NB4 (cell line): Measurements from ENCODE around the gene LEMD3.
A peak's percentile ranks its signal among the peaks of the same experiment; 100 is the strongest.

Experiments used
- DNase-seq: peaks from one replicate; pipeline ENCODE4 v3.0.0; 2010; ENCODE audit warnings: low read depth
- H3K4me3 ChIP-seq: one replicate; pipeline ENCODE4 v1.5.1; 2011; ENCODE audit warnings: mild to moderate bottlenecking, low read depth, low read length, moderate library complexity
- MAX ChIP-seq: IDR thresholded peaks from 2 replicates; pipeline ENCODE4 v1.6.1; 2011; ENCODE audit warnings: low read depth, low read length
- MYC ChIP-seq: IDR thresholded peaks from 2 replicates; pipeline ENCODE4 v1.6.1; 2011; ENCODE audit warnings: low read depth, low read length
- POLR2A ChIP-seq: IDR thresholded peaks from 2 replicates; pipeline ENCODE4 v1.6.1; 2011; ENCODE audit warnings: mild to moderate bottlenecking; ENCODE audit not compliant: insufficient read length; ENCODE audit errors: extremely low read depth
- TF ChIP-seq, protein P1 (sequence below): IDR thresholded peaks from one replicate; pipeline ENCODE4 v1.5.1; 2012; ENCODE audit warnings: low read depth, low read length

The LEMD3 gene

GRCh38 chr12:65125247-65125646, 44.1 kb upstream of the LEMD3 start:
- TF ChIP-seq MAX (no peak), MYC (no peak), POLR2A (no peak)
- TF ChIP-seq, protein P1, sequence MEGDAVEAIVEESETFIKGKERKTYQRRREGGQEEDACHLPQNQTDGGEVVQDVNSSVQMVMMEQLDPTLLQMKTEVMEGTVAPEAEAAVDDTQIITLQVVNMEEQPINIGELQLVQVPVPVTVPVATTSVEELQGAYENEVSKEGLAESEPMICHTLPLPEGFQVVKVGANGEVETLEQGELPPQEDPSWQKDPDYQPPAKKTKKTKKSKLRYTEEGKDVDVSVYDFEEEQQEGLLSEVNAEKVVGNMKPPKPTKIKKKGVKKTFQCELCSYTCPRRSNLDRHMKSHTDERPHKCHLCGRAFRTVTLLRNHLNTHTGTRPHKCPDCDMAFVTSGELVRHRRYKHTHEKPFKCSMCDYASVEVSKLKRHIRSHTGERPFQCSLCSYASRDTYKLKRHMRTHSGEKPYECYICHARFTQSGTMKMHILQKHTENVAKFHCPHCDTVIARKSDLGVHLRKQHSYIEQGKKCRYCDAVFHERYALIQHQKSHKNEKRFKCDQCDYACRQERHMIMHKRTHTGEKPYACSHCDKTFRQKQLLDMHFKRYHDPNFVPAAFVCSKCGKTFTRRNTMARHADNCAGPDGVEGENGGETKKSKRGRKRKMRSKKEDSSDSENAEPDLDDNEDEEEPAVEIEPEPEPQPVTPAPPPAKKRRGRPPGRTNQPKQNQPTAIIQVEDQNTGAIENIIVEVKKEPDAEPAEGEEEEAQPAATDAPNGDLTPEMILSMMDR, result no peak
- no peak overlapping the region for H3K4me3 ChIP-seq
- DNase-seq, result peak; percentile 10

DNA sequence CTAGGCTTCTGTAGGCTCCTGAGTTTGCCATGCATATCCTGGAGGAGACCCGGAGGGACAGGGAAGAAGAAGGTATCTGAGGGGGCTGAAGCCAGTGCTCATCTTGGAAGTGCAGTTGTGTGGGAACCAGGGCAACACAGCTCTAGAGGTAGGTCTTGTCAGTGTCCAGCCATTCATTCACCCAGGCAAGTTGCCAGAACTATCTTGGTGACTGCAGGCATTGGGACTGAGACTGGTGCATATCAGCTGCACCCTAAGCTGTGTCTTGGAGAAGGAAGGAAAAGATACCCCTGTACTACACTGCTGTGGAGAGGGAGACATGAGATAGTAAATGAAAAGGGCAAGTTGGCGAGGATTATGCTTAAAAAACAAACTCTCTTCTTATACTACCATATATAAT, 43.4 kb upstream of the LEMD3 start:
- no peak for DNase-seq
- TF ChIP-seq MYC, result no peak
- TF ChIP-seq POLR2A, result no peak
- TF ChIP-seq MAX, result no peak
- TF ChIP-seq, protein P1, result no peak
- no peak overlapping the region for H3K4me3 ChIP-seq

DNA sequence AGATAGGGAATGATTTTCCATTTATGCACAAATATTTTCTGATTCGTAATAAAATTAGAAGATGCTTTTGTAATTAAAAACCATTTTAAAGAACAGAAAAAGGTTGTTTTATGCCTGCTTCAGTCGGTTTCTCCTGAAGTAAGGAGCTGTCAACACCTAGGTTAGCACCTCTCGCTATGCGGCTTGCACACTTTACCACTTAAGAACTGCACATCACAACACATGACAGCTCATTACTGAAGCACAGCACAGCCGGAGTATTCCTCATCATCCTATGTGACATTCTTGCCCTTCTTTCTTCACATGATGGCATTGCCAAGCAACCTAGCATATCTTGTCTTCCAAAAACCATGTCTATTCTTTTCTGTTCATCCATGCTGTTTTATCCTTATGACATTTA, 42.9 kb upstream of the LEMD3 start:
- no peak for TF ChIP-seq POLR2A
- TF ChIP-seq, protein P1, result no peak
- TF ChIP-seq MYC, result no peak
- no peak for TF ChIP-seq MAX

GRCh38 chr12:65133879-65134278, 35.5 kb upstream of the LEMD3 start:
- H3K4me3 ChIP-seq, result no peak overlapping the region
- DNase-seq, result no peak
- TF ChIP-seq MAX (no peak), MYC (no peak), POLR2A (no peak)
- TF ChIP-seq, protein P1, result no peak

More for the DNA sequence above, 42.9 kb upstream of the LEMD3 start:
- DNase-seq, result no peak
- H3K4me3 ChIP-seq, result no peak overlapping the region

GRCh38 chr12:65139389-65139788, 30.0 kb upstream of the LEMD3 start:
- no peak for TF ChIP-seq POLR2A
- TF ChIP-seq MYC, result no peak
- TF ChIP-seq, protein P1, result no peak
- TF ChIP-seq MAX, result no peak
- H3K4me3 ChIP-seq, result no peak overlapping the region
- DNase-seq, result peak; percentile 45

- no peak for DNase-seq
- H3K4me3 ChIP-seq, result no peak overlapping the region
- TF ChIP-seq, protein P1, result no peak
- no peak for TF ChIP-seq POLR2A
- no peak for TF ChIP-seq MYC
- TF ChIP-seq MAX, result no peak
Observed at GRCh38 chr12:65140738-65141137, 28.6 kb upstream of the LEMD3 start.
